Measurements from ENCODE around the gene MYO18B. TPM values are rescaled to one million over a fixed set of nuclear protein-coding genes. Genes with fewer than 3 reads are reported as not detected.

The MYO18B gene
- total and polyA plus RNA-seq, 2 of the 8 experiments (the other 6 are each of a cell fraction or from before 2014, with no cell fraction given): 0.62 to 0.78 TPM

GRCh38 chr22:25900880-25901279 lies 158.9 kb downstream of the MYO18B start:
- Histone ChIP-seq H3K79me1 (ENCODE audit: low read depth, low read length) (no peaks in the 10 kb centered on the region), H3K4me1 (replicated peaks in 1 of 4; ENCODE audit: control insufficient read depth in 3 of 4, insufficient read depth in 4 of 4, low read length in 3 of 4) (0 out of 7 replicates have a peak, but pooled peaks cover 0 to 4% (median 0%) of the 10 kb centered on the region in 4 experiments), H3K23me2 (ENCODE audit: low read depth, low read length) (no peaks in the 10 kb centered on the region), H3K27me3 (replicated peaks in 1 of 4; ENCODE audit: control insufficient read depth in 3 of 4, extremely low read depth in 1 of 4, insufficient read depth in 3 of 4, low read length in 3 of 4) (no peaks in the 10 kb centered on the region), H3K9me3 (ENCODE audit: insufficient read depth in 2 of 2, low read depth in 1 of 2, low read length in 1 of 2) (no peaks in the 10 kb centered on the region), H3K36me3 (ENCODE audit: control insufficient read depth in 2 of 4, insufficient read depth in 4 of 4, low read length in 3 of 4) (no peaks in the 10 kb centered on the region), H3K23ac (ENCODE audit: insufficient read length) (no peak overlapping the region), H3K4me3 (ENCODE audit: extremely low read depth in 1 of 4, insufficient read depth in 2 of 4, low read depth in 3 of 4, low read length in 4 of 4) (no peak overlapping the region), H2BK20ac (ENCODE audit: low read length) (no peak overlapping the region), H3K79me2 (ENCODE audit: control insufficient read depth in 1 of 2, insufficient read depth in 2 of 2, low read length in 2 of 2) (no peaks in the 10 kb centered on the region), H2BK12ac (ENCODE audit: low read depth, low read length) (no peak overlapping the region), H4K5ac (ENCODE audit: insufficient read length, low read depth, low read length) (no peak overlapping the region), H3K9ac (replicated peaks in 1 of 4; ENCODE audit: extremely low read depth in 1 of 4, low read depth in 3 of 4, low read length in 3 of 4) (no peak overlapping the region), H2AK5ac (ENCODE audit: low read depth, low read length) (no peak overlapping the region), H3K18ac (ENCODE audit: extremely low read depth, low read length) (no peak overlapping the region), H2BK120ac (replicated peaks; ENCODE audit: low read depth, low read length) (no peak overlapping the region), H3K14ac (ENCODE audit: insufficient read length) (no peak overlapping the region), H2BK5ac (ENCODE audit: low read depth, low read length) (no peak overlapping the region), H3K4me2 (ENCODE audit: insufficient read depth in 1 of 2, low read depth in 2 of 2, low read length in 2 of 2) (no peak overlapping the region), H3K27ac (ENCODE audit: low read depth, low read length) (no peak overlapping the region), H3K56ac (replicated peaks; ENCODE audit: insufficient read length, low read depth, low read length) (no peak overlapping the region), H3K4ac (replicated peaks; ENCODE audit: insufficient read length, low read depth, low read length) (no peak overlapping the region), H2BK15ac (ENCODE audit: low read length) (no peak overlapping the region), H4K8ac (ENCODE audit: extremely low read depth, insufficient read depth, low read length) (no peak overlapping the region), H4K91ac (replicated peaks; ENCODE audit: insufficient read length, low read length) (no peak overlapping the region), H2AFZ (ENCODE audit: low read length) (no peak overlapping the region), H4K20me1 (replicated peaks in 1 of 2; ENCODE audit: control insufficient read depth in 1 of 2, insufficient read depth in 2 of 2, low read length in 2 of 2) (no peaks in the 10 kb centered on the region)
- WGBS, 2 experiments (ENCODE audit: extremely low coverage in 1 of 2, insufficient coverage in 1 of 2, insufficient read length in 1 of 2, insufficient replicate concordance in 2 of 2, low coverage in 1 of 2, low lambda C conversion rate in 2 of 2, missing lambda C conversion rate in 1 of 2): 94% methylated on average over 4 of the region's 4 CpGs; no CpG with 5 or more reads in 1 of the 2 experiments
- FAIRE-seq (peak; percentile 69), DNase-seq (ENCODE audit: low read depth in 1 of 2, low spot score in 2 of 2) (no peak)
- ChIA-PET CTCF (ENCODE audit: partially characterized antibody) (interaction anchor here (0.6 to 1.3 kb wide), 9 partner anchors 9 to 271 kb away, joined by 3 to 5 read pairs (median 3); no protein-coding TSS in a partner anchor), POLR2A (ENCODE audit: partially characterized antibody) (interaction anchor here (0.7 kb wide), 1 partner anchor 14 kb away, joined by 3 read pairs; no protein-coding TSS in a partner anchor)
- TF ChIP-seq SP1 (IDR thresholded peaks at IDR 0.05; ENCODE audit: low read depth, low read length): 0 out of 2 replicates have a peak, but pooled peaks have one; percentile 31
- no peak for TF ChIP-seq RAD21 (IDR thresholded peaks at IDR 0.05 in 1 of 2, conservative IDR thresholded peaks at IDR 0.05 in 1 of 2; ENCODE audit: low read depth in 2 of 2, low read length in 2 of 2)
- no peak for TF ChIP-seq TAF1 (IDR thresholded peaks at IDR 0.05; ENCODE audit: low read depth, low read length)
